GM12864 (cell line): ENCODE measurements around the gene ADA.
A peak's percentile ranks its signal among the peaks of the same experiment; 100 is the strongest.

Experiments used
- DNase-seq: peaks from one replicate; pipeline ENCODE4 v3.0.0-alpha.2; 2011; ENCODE audit warnings: low read depth
- H3K4me3 ChIP-seq: 2 replicates; pipeline ENCODE4 v1.5.1; 2011; ENCODE audit warnings: mild to moderate bottlenecking, low read depth, low read length, control low read depth
- CTCF ChIP-seq: IDR thresholded peaks from 2 replicates; pipeline ENCODE4 v1.5.1; 2011; ENCODE audit warnings: low read depth, mild to moderate bottlenecking, moderate library complexity, low read length, control low read depth, inconsistent platforms; ENCODE audit errors: missing control alignments

The ADA gene

DNA sequence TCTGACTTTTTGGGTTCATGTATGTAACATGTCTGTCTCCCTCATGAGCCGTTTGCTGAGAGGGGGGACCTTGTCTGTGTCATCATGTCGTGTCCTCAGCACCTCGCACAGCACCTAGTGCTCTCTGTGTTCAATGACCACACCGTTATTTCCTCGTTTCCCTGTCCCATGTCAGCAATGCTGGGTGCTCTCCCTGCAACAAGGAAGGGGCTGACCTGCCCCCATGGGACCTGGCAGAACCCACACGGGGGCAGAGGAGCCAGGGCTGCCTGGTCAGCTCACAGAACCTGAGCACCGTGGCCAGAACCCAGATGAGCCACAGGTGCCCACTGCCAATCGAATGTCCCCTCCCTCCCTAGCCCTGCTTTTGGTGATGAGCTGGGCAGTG, 7.3 kb downstream of the ADA start:
- no peak for DNase-seq
- H3K4me3 ChIP-seq, result no peak overlapping the region
- TF ChIP-seq CTCF, result no peak

DNA sequence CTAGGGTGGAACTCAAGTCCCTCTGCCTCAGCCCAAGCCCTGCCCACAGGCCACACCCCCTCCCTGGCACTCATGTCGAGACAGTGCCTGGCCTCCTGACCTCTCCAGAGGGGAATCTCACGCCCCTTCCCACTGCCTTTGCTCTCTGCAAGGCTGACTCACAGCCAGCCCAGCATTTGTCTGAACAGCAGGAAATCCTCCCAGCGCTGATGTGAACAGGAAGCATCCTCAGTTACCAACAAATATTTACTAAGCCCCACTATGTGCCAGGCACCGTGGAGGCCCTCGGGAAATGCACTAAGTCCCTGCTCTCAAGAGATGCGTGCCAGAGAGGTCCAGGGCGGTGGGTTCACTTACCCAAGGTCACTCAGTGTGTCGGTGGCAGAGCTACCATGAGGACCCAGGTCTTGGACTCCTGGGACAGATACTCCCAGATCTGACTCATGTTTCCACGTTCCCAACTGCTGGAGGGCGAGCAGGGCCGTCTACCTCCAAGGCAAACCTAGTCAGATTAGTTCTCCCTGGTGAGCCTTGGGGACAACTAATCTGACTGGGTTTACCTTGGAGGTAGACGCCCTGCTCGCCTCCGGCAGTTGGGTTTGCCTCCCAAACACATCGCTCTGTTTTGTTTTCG, 7.8 kb downstream of the ADA start:
- no peak for TF ChIP-seq CTCF
- no peak overlapping the region for H3K4me3 ChIP-seq
- no peak for DNase-seq

DNA sequence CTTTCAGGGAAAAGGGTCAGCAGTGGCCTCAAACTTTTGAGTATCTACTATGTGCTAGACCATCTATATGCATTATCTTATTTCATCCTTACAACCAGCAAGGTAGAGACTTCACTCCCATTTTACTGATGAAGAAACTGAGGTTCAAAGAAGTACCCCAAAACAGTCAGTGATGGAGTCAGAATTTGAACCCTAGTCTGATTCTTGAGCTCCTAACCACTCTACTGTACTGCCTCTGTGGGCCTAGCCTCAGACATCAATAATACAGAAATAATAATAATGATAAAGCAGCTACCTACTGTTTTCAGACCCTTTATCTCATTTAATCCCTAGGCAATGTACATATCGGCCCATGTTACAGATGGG, 8.4 kb downstream of the ADA start:
- no peak for DNase-seq
- H3K4me3 ChIP-seq, result no peak overlapping the region; the same call in 1 of the 2 replicates
- no peak for TF ChIP-seq CTCF

GRCh38 chr20:44642203-44643153, 9.0 kb downstream of the ADA start:
- DNase-seq, result no peak
- TF ChIP-seq CTCF, result peak; percentile 39
- H3K4me3 ChIP-seq, result peak overlapping the region; percentile 34

- DNase-seq, result no peak
- TF ChIP-seq CTCF, result no peak
- H3K4me3 ChIP-seq, result no peak overlapping the region
These were observed 10.2 kb downstream of the ADA start for GRCh38 chr20:44641325-44641724.

- no peak for TF ChIP-seq CTCF
- DNase-seq, result no peak
- H3K4me3 ChIP-seq, result no peak overlapping the region
These were observed 11.0 kb downstream of the ADA start for GRCh38 chr20:44640522-44640921.
